GM19463 (cell line): ENCODE results near the gene C7orf57.

Experiments used
- ATAC-seq: cut with Tn5 transposase; IDR thresholded peaks from one replicate; pipeline ENCODE4 v1.9.1; 2021; ENCODE audit warnings: mild to moderate bottlenecking, moderate library complexity; ENCODE audit not compliant: unreplicated experiment

The C7orf57 gene

GRCh38 chr7:48106906-48107659 lies 71.7 kb downstream of the C7orf57 start:
- no peak for ATAC-seq

- ATAC-seq: no peak
Measured at GRCh38 chr7:48107926-48108472, 72.7 kb downstream of the C7orf57 start.

DNA sequence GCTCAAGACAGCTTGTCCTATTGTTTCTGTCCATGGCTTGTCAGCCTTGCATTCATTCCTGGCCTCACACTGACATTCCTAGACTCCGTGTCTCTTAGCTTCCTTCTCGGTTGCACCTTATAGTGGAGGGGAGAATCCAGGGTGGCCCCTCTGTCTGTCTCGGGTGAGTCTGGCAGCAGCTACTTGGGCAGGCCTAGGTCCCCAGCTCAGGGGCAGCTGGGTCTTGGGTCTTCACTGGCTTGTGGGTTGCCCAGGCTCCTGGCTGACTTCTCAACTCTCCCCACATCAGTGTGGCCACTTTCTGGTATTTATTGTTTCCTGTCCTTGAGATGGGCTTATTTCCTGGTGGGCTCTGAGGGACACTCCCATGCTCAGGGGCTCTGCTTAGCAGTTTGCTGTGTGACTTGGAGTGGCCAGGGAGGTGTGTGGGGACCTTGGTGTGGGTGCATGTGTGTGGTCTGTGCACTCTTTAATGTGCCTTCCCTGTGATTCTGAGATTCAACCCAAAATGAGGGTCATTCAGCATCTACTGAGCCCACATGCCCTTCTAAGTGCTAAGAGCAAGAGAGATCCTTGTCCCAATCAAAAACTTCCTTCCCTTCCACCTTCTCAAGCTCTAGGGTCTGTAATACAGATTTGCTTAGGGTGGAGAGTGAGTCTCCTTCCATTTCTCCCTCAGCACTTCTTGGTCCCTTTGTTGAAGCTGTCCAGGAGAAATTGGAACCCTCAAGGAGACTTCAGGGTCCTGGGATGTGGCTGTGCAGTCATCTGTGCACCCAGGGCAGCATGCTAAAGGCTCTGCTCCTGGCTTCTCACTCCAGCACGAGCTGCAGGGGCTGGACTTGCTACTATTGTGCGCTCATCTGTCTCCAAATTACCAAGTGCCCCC lies 73.9 kb downstream of the C7orf57 start:
- no peak for ATAC-seq

DNA sequence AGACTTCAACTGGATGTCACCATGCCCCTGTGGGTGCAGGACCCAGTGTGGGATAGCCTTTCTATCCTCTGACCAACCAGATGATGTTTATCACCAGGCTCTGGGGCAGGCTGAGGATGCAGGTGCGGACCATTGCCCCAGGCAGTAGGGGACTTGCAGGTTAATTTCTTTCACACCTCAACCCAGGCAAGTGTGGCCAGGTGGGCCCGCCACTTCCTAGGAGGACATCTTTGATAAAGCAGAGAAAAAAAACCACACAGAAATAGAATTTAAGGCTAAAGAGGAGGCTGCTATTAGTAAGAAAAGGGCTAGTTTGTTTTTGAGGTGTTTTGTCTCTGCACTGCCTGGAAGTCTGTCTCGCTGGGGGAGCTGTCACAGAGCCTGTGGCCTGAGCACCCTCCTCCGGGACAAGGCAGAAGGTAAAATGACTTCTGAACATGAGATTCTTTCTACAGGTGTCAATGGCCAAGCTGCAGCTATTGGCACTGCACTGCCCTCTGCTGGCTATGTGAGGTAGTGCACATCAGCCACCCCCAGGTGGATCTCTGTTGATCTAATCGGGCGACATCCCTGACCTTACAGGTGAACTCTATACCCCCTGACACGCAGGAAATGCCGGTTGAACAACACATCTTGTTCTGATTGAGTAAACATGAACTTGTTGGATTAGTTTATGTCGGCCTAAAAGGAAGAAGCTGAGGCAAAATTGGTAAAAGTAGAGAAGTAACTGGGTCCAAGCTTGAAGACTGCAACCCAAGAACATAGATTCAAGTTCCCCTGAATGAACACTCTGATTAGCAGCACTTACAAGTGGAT lies 74.7 kb downstream of the C7orf57 start:
- ATAC-seq: peak; percentile 76

DNA sequence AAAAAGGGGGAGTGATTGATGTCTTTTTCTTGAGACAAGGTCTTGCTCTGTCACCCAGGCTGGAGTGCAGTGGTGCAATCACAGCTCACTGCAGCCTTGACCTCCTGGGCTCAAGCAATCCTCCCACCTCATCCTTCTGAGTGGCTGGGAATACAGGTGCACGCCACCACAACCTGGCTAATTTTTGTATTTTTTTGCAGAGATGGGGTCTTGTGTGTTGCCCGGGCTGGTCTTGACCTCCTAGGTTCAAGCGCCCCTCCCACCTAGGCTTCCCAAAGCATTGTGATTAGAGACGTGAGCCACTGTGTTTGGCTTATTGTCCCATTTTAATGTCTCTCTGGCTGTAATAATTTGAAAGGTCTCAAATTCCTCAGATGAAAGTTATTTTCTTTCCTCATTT lies 75.5 kb downstream of the C7orf57 start:
- no peak for ATAC-seq
